Stimulated activated CD8-positive, alpha-beta memory T cell treated with anti-CD3 and anti-CD28 coated beads, Interleukin-15, amount 100 ng/mL, for 1 hour (primary cell): ENCODE measurements around the gene DPM2.

Experiments
- DNase-seq: peaks from one replicate; pipeline ENCODE4 v3.0.0-alpha.2; 2020; ENCODE audit warnings: low read depth

DPM2 gene

DNA sequence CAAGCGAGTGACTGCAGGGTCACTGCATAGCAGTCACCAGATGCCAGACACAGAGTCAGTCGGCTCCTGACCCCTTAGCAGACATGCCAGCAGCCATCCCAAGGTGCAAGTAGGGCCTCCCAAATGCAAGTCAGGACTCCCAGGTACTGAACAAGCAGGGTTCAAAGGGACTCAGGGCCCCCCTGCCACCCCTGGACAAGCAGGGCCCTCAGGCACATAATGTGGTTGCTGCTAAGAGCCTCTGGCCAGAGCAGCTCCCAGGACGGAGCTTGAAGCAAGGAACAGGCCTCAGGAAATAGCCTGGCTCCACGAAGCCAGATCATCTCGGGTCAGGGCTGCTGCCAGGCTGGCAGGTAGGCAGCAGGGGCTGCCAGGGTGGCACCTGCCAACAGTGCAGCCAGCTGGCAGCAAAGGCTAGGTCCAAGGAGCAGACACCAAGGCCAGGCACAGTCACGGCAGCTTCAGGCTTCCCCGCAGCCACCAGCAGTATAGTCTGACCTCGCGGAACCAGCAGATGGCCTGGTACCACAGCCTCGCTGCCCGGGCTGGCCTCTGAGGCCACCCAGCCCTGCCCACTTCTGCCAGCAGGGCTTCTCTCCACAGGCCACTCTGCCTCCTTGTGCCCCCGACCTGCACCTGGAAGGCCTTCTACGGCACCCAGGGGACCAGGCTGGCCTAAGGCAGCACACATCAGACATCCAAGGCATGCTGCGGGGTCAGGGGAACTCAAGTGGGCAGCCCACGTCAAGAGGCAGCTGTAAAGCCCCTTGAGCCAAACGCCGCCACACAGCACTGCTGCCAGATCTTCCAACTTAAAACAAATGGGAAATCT lies 35.7 kb upstream of the DPM2 start:
- DNase-seq, result no peak

DNA sequence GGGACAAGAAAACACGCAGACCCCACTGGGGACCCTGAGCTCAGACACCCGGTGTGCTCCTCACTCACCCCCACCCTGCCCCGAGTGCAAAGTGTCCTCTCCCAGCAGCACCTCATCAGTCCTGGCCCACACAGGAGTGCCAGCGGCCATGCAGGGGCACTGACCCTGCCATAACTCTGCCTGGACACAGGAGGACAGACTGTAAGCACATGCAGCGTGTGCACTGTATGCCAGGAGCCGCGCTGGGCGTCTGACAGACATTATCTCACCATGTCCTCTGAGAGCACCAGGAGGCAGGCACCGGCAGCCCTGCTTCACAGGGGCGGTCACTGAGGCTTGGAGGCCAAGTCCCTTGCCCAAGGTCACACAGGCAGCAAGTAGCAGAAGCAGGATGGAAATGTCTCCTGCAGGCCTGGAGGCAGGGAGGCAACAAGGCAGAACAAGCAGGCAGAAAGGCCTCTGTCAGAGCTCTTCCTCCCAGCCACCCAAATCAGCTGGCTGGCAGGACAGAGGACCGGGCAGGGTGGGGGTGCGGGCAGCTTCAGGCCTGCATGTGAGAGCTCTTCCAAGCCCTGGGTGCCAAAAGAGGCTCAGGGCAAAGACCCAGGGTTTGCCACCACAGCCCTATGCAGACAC lies 34.7 kb upstream of the DPM2 start:
- DNase-seq, result no peak

GRCh38 chr9:127971357-127972235 lies 33.9 kb upstream of the DPM2 start:
- no peak for DNase-seq

GRCh38 chr9:127970401-127971313 lies 33.0 kb upstream of the DPM2 start:
- DNase-seq, result no peak

GRCh38 chr9:127968700-127969383 lies 31.2 kb upstream of the DPM2 start:
- no peak for DNase-seq

- no peak for DNase-seq
These were observed 30.4 kb upstream of the DPM2 start for GRCh38 chr9:127968042-127968441.

GRCh38 chr9:127967151-127967809 lies 29.6 kb upstream of the DPM2 start:
- DNase-seq, result no peak

GRCh38 chr9:127966416-127967150 lies 28.9 kb upstream of the DPM2 start:
- no peak for DNase-seq

GRCh38 chr9:127965953-127966352 lies 28.3 kb upstream of the DPM2 start:
- DNase-seq, result no peak

- DNase-seq, result no peak
These were observed 25.9 kb upstream of the DPM2 start for GRCh38 chr9:127963359-127964064.

- DNase-seq, result no peak
These were observed 25.3 kb upstream of the DPM2 start for GRCh38 chr9:127963041-127963358.

DNA sequence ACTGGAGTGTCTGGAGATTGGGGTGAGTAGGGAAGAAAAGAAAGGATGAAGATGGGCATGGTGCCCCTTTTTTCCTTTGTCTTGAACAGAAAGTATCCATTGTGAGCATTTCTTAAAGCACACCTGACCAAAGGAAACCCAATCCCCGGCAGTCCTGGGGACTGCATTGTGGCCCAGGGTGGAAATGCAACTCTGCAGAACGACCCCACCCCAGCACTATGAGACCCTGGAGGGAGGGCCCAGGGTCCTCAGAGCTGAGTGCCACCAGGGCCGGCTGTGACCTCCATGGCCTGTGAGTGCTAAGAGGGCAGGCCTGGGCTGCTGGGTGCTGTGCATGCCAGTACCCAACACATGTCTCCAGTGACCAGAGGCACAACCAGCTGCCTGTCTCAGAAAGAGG lies 24.6 kb upstream of the DPM2 start:
- DNase-seq, result no peak

DNA sequence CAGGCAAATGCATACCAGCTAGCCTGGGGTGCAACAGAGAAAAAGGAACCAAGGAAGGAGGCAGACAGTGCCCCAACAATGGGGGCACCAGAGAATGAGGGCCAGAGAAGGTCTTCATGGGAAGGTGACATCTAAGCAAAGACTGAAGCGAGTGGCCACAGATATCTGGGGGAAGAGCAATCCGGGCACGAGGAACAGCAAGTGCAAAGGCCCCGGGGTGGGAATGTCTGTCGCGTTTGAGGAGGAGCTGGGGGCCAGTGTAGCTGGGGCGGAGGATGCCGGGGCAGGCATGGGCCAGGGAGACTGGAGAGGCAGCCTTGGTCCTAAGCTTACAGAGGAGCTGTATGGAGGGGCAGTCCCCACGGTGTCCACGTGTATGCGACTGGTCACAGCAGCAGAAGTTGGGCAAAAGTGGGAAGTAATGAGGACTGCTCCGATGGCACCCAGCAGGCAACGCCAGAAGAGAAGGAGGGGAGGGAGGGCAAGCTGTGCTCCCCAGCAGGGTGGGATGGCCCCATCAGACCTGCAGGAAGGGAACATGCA lies 24.0 kb upstream of the DPM2 start:
- DNase-seq, result no peak

- no peak for DNase-seq
These were observed 23.5 kb upstream of the DPM2 start for GRCh38 chr9:127961155-127961490.

GRCh38 chr9:127960410-127961154 lies 22.9 kb upstream of the DPM2 start:
- DNase-seq, result no peak

DNA sequence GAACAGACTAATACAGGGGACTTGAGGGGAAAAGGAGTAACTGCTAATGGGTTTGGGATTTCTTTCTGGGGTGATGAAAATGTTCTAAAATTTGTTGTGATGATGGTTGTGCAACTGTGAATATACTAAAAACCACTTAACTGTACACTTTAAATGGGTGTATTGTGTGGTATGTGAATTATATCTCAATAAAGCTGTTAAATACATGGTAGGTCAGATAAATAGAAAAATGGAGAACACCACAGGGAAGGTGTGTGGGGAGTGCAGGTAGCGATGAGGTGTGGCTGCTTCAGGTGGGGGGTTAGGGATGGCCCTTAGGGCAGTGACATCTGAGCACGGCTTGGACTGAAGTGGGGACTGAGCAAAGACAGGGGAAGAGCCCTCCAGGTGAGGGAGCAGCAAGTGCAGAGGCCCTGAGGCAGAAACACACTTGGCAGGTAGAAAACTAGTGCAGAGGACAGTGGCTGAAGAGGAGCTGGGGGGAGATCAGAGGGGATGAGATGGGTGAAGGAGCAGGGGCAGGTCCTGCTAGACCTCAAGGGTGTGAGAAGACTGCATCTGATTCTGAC lies 22.3 kb upstream of the DPM2 start:
- no peak for DNase-seq

DNA sequence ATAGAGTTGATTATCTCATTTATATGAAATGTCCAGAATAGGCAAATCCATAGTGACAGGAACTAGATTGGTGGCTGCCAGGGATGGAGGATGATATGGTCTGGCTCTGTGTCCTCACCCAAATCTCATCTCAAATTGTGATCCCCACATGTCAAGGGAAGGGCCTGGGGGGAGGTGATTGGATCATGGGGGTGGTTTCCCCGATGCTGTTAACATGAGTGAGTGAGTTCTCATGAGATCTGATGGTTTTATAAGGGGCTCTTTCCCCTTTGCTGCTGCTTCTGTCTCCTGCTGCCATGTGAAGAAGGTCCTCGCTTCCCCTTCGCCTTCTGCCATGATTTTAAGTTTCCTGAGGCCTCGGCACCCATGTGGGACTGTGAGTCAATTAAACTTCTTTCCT lies 21.7 kb upstream of the DPM2 start:
- no peak for DNase-seq

DNA sequence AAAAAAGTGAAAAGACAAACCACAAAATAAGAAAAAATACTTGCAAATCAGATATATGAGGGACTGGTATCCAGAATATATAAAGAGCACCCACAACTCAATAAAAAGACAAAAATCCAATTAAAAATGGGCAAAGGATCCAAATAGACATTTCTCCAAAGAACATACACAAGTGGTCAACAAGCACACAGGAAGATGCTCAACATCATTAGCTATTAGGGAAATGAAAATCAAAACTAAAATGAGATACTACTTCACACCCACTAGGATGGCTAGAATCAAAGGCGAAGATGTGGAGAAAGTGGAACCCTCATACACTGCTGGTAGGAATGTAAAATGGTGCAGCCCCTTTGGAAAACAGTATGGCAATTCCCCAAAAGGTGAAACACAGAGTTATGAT lies 21.1 kb upstream of the DPM2 start:
- DNase-seq, result no peak
